ENCODE results near the gene CNTNAP5.

The CNTNAP5 gene

GRCh38 chr2:124159166-124159565 is 134.1 kb downstream of the CNTNAP5 start:
- no peak for DNase-seq (ENCODE audit: low read depth)

GRCh38 chr2:124161542-124161941 is 136.5 kb downstream of the CNTNAP5 start:
- DNase-seq (ENCODE audit: low read depth): no peak

DNA sequence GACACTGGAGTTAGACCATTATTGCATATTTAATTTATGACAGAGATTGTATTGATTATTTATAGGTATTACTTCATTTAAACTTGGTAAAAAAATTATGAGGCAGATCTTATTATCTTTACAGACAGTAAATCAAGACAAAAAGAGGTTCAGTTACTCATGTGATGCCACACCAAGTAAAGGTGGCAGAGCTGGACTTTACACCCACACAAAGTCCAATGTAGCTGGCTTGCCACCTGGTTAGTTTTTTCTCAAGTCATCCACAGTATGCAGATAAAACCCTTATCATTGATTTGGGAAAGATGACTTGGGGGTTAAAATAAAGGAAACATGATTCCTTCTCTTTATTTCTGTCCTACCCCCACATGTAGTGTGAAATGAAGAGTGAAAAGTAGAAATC is 137.2 kb downstream of the CNTNAP5 start:
- DNase-seq (ENCODE audit: low read depth): no peak

GRCh38 chr2:124163840-124164239 is 138.8 kb downstream of the CNTNAP5 start:
- DNase-seq (ENCODE audit: low read depth): no peak

GRCh38 chr2:124165698-124166097 is 140.6 kb downstream of the CNTNAP5 start:
- DNase-seq (ENCODE audit: low read depth): no peak

- DNase-seq (ENCODE audit: low read depth): no peak
These were observed 146.5 kb downstream of the CNTNAP5 start for GRCh38 chr2:124171472-124172063.

GRCh38 chr2:124178719-124179118 is 153.6 kb downstream of the CNTNAP5 start:
- no peak for DNase-seq (ENCODE audit: low read depth)

GRCh38 chr2:124180635-124181034 is 155.5 kb downstream of the CNTNAP5 start:
- no peak for DNase-seq (ENCODE audit: low read depth)

DNA sequence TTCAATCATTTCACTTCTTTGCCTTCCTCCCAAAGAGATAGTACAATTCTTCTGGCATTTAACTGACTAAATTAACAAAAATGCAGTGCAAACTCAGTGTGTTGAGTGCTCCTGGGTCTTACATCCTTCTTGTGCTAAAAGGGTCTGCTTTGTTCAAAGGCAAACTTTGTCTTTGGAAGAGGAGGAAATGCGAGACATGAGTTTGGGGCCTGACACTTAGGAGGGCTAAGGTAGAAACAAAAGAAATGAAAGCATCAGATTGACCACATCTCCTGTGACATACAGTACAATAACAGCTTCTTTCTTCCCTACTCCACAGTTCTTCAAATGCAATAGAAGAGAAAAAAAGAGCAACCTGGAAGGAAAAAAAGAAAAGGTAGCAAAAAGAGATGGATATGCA is 161.7 kb downstream of the CNTNAP5 start:
- no peak for DNase-seq (ENCODE audit: low read depth)

- DNase-seq (ENCODE audit: low read depth): no peak
These were observed 162.9 kb downstream of the CNTNAP5 start for GRCh38 chr2:124187948-124188347.

GRCh38 chr2:124193706-124194105 is 168.6 kb downstream of the CNTNAP5 start:
- DNase-seq (ENCODE audit: low read depth): no peak

- DNase-seq (ENCODE audit: low read depth): no peak
These were observed 176.6 kb downstream of the CNTNAP5 start for GRCh38 chr2:124201713-124202112.

GRCh38 chr2:124209441-124209840 is 184.4 kb downstream of the CNTNAP5 start:
- DNase-seq (ENCODE audit: low read depth): no peak

DNA sequence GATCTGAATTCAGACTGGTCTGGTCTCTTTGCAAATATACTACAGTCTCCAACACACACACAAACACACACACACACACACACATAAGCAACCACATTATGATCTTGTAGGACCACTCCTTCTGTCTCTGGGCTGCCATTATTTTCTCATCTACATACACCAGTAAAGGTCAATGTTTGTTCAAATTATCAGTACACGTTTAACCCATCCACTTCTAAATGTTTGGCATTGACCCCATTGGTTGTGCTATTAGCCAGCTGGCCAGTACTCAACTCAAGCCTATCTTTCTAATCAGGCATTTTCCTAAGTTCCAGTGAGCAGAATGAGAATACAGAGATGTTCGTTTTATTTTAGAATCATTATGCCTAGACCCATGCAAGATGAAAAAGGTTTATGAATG is 186.4 kb downstream of the CNTNAP5 start:
- DNase-seq (ENCODE audit: low read depth): no peak

DNA sequence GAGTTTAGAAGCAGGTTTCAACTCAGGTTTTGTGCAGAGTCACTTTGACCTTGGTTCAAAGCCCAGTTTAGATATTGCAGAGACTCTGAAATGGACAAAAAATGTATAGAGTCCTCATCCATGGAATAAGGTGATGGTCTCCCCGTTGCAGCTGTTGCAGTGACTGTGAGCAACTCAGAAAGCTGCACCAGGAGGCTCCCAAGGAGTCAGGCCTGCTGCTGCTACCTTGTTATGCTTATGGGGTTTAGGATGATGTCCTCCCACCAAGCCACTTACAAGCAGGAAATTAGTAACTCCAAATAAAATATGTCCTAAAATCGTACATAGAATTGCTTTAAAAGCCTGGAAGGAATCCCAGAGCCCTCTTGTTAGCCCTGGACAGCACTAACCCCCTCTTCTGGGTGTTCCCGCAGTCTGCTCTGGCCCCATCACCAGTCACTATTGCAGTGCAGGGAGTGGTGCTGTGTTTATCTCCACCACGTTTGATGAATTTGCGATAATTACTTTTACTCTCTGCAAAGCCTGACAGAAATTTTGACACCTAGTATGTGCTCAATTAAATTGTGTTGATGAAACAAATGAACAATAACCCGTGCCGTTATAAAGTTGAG is 189.0 kb downstream of the CNTNAP5 start:
- no peak for DNase-seq (ENCODE audit: low read depth)

GRCh38 chr2:124246170-124246569 is 221.1 kb downstream of the CNTNAP5 start:
- DNase-seq (ENCODE audit: low read depth): no peak

- no peak for DNase-seq (ENCODE audit: low read depth)
These were observed 223.3 kb downstream of the CNTNAP5 start for GRCh38 chr2:124248386-124248785.

DNA sequence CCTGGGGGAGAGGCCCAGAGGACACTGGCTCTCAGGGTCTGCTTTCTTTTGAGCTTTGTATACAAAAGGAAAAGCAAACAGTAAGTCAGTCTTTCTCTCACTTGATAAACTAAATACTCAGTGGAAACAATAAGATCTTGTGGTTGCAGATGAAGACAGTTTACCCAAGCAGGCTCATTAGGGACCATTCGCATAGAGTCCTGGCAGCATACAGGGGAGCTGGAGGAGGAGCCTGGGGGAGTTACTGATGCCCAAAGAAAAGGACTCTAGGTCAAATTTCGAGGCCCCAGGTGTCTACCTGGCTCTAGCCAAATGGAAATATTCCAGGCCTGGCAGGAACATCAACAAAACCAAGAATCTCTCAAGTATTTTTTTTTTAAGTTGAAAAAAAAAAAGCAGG is 225.3 kb downstream of the CNTNAP5 start:
- DNase-seq (ENCODE audit: low read depth): no peak

GRCh38 chr2:124254621-124255020 is 229.5 kb downstream of the CNTNAP5 start:
- DNase-seq (ENCODE audit: low read depth): no peak

GRCh38 chr2:124257120-124257519 is 232.0 kb downstream of the CNTNAP5 start:
- DNase-seq (ENCODE audit: low read depth): no peak

DNA sequence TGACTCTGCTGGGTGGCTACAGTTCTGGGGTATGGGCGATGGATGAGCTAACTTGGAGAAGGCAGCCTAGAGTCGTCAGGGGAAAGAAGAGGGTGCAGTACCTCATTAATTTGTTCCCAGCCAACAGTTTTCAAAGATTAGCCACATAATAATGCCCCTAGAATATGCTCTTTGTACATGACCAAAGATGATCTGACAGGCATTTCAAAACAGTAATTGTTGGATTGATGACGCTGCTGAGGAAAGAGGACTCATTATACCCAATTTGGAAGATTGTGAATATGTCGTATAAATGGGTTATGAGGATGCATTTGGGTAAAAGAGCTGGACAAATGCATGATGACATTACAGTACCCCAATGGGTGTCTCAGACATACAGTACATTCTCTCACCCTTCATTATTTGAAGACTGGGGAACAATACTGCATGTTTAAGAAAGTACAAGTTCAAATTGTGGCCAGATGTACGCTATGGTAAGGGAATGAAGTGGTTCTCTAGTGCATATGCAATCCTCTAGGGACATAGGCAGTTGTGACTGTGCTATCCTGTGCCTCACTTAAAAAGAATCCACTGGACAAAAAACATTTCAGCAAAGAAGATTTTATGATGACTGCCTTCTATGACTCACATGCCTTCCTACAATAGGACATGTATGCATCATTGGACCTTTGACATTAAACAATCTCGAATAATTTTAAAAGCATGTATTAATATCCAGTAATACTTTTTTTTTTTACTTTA is 233.2 kb downstream of the CNTNAP5 start:
- no peak for DNase-seq (ENCODE audit: low read depth)

GRCh38 chr2:124261456-124261855 is 236.4 kb downstream of the CNTNAP5 start:
- DNase-seq (ENCODE audit: low read depth): no peak

DNA sequence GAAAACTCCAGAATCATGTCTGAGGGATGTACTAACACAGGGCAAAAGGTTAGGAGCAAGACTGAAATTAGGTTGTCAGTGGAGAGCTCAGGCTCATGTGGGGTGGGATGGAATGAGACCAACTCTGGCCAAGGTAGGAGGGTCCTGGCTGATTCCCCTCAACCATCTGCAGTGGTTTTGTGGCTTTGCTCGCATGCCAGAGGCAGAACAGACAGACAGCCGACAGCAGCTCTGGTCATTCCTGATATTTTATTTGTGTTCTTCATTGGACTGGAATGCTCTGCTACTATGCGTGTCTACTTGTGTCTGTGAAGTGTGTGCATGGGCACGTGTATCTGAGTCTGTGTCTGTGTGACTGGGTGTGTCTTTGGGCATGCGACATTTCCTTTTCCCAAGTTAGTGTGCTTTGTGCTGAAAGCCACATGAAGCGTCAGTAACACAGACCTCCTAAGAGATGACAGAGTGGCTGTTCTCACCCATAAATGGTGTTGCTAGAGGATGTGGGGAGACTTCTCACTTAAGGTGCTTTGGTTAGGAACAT is 239.5 kb downstream of the CNTNAP5 start:
- no peak for DNase-seq (ENCODE audit: low read depth)
